Tibial artery (tissue), 4 donors: ENCODE data around the gene SPRYD7.
"Not testable (repeated sequence)": the region's sequence is repeated elsewhere in the genome, so short reads cannot be mapped to it uniquely, and the experiment has no call there.

Experiments
- DNase-seq, 2 donors: peaks; one replicate each; pipeline ENCODE4 v3.0.0-alpha.2; 2019
- H3K27ac ChIP-seq, 2 donors: fragments of 200-600 bp; sonication (generic) in 1 of 2; 1 replicate in 1 of 2; 2 replicates in 1 of 2; pipeline ENCODE4 v1.5.1; 2018 to 2019; ENCODE audit warnings: mild to moderate bottlenecking in 1 of 2
- H3K27me3 ChIP-seq, 2 donors: fragments of 200-600 bp; sonication (generic) in 1 of 2; one replicate each; pipeline versions ENCODE4 v1.5.1 to v1.6.0; 2016 to 2019
- H3K36me3 ChIP-seq, 3 donors: fragments of 200-600 bp; sonication (generic) in 2 of 3; one replicate each; pipeline ENCODE4 v1.5.1; 2016 to 2019; ENCODE audit warnings: mild to moderate bottlenecking in 2 of 3
- H3K4me1 ChIP-seq, 4 donors: fragments of 200-600 bp; sonication (generic) in 2 of 4; 1 replicate in 3 of 4; 2 replicates in 1 of 4; pipeline ENCODE4 v1.5.1; 2016 to 2019
- H3K4me3 ChIP-seq, 2 donors: fragments of 200-600 bp; sonication (generic) in 1 of 2; 1 replicate in 1 of 2; 2 replicates in 1 of 2; pipeline ENCODE4 v1.5.1; 2018 to 2019; ENCODE audit warnings: mild to moderate bottlenecking in 2 of 2
- H3K9me3 ChIP-seq, 3 donors: fragments of 200-600 bp; sonication (generic) in 1 of 3; one replicate each; pipeline ENCODE4 v1.5.1; 2016 to 2019
- CTCF ChIP-seq, 2 experiments: fragments of 200-600 bp in 1 of 2; fragments of 450-650 bp in 1 of 2; IDR thresholded peaks; one replicate each; pipeline ENCODE4 v1.5.1; 2017 to 2019; ENCODE audit warnings: antibody characterized with exemption in 2 of 2, mild to moderate bottlenecking in 1 of 2, moderate library complexity in 1 of 2
- intact Hi-C: fragments of 100-400 bp; cut with DNase I; formaldehyde crosslinking; loops from one replicate; pipeline ENCODE4 v1.15.0; 2023; ENCODE audit warnings: low total_unique reads

The SPRYD7 gene

GRCh38 chr13:49932868-49933267, 3.3 kb downstream of the SPRYD7 start:
- peaks cover 0 to 42% (median 21%) of the 10 kb centered on the region in 4 donors for H3K4me1 ChIP-seq
- no peak overlapping the region for H3K27ac ChIP-seq
- H3K36me3 ChIP-seq = peaks cover 6 to 14% (median 9%) of the 10 kb centered on the region in 3 donors
- no peaks in the 10 kb centered on the region for H3K9me3 ChIP-seq
- H3K27me3 ChIP-seq = no peaks in the 10 kb centered on the region
- TF ChIP-seq CTCF (IDR thresholded peaks at IDR 0.05) = no peak
- intact Hi-C loops = no loop called here
- no peak overlapping the region for H3K4me3 ChIP-seq
- no peak for DNase-seq

- intact Hi-C loops = no loop called here
- TF ChIP-seq CTCF (IDR thresholded peaks at IDR 0.05) = no peak
These were observed 4.1 kb downstream of the SPRYD7 start for GRCh38 chr13:49932066-49932465.

GRCh38 chr13:49927755-49928154, 8.4 kb downstream of the SPRYD7 start:
- Histone ChIP-seq H3K4me1 (peaks cover 0 to 20% (median 3%) of the 10 kb centered on the region in 4 donors), H3K27me3 (no peaks in the 10 kb centered on the region), H3K4me3 (no peak overlapping the region), H3K36me3 (peaks cover 29 to 53% (median 32%) of the 10 kb centered on the region in 3 donors), H3K27ac (no peak overlapping the region), H3K9me3 (no peaks in the 10 kb centered on the region)
- intact Hi-C loops = no loop called here
- TF ChIP-seq CTCF (IDR thresholded peaks at IDR 0.05) = no peak
- no peak for DNase-seq

More at GRCh38 chr13:49932066-49932465, 4.1 kb downstream of the SPRYD7 start:
- Histone ChIP-seq H3K36me3 (peaks cover 6 to 21% (median 14%) of the 10 kb centered on the region in 3 donors), H3K27me3 (no peaks in the 10 kb centered on the region), H3K4me1 (peaks cover 0 to 41% (median 18%) of the 10 kb centered on the region in 4 donors), H3K27ac (no peak overlapping the region), H3K9me3 (no peaks in the 10 kb centered on the region), H3K4me3 (no peak overlapping the region)
- no peak for DNase-seq

- Histone ChIP-seq H3K4me3 (no peak overlapping the region), H3K36me3 (peaks cover 39 to 62% (median 40%) of the 10 kb centered on the region in 3 donors), H3K27ac (no peak overlapping the region), H3K9me3 (no peaks in the 10 kb centered on the region), H3K27me3 (no peaks in the 10 kb centered on the region), H3K4me1 (peaks cover 0 to 15% (median 0%) of the 10 kb centered on the region in 4 donors)
- no peak for TF ChIP-seq CTCF (IDR thresholded peaks at IDR 0.05)
- DNase-seq = no peak
- intact Hi-C loops = no loop called here
These were observed 10.2 kb downstream of the SPRYD7 start for GRCh38 chr13:49925881-49926418.

- intact Hi-C loops = no loop called here
- no peaks in the 10 kb centered on the region for H3K9me3 ChIP-seq
- H3K36me3 ChIP-seq = peaks cover 55 to 79% (median 65%) of the 10 kb centered on the region in 3 donors
These were observed 13.8 kb downstream of the SPRYD7 start for GRCh38 chr13:49922301-49922700.

GRCh38 chr13:49920969-49921368, 15.2 kb downstream of the SPRYD7 start:
- H3K27ac ChIP-seq, intact Hi-C loops, DNase-seq, H3K4me1 ChIP-seq, H3K27me3 ChIP-seq, H3K9me3 ChIP-seq, H3K4me3 ChIP-seq: not testable (repeated sequence)
- H3K36me3 ChIP-seq = peaks cover 67 to 88% (median 67%) of the 10 kb centered on the region in 3 donors

More at GRCh38 chr13:49922301-49922700, 13.8 kb downstream of the SPRYD7 start:
- TF ChIP-seq CTCF (IDR thresholded peaks at IDR 0.05) = no peak
- no peak overlapping the region for H3K4me3 ChIP-seq
- no peak overlapping the region for H3K27ac ChIP-seq
- H3K27me3 ChIP-seq = no peaks in the 10 kb centered on the region
- no peak for DNase-seq
- H3K4me1 ChIP-seq = peaks cover 0 to 7% (median 0%) of the 10 kb centered on the region in 4 donors

- H3K9me3 ChIP-seq, DNase-seq, H3K27ac ChIP-seq, H3K4me3 ChIP-seq, H3K4me1 ChIP-seq, H3K27me3 ChIP-seq, intact Hi-C loops: not testable (repeated sequence)
- peaks cover 56 to 73% (median 70%) of the 10 kb centered on the region in 3 donors for H3K36me3 ChIP-seq
These were observed 18.0 kb downstream of the SPRYD7 start for GRCh38 chr13:49918106-49918505.
